Measurements from ENCODE around the gene TMEM238.
"Not testable (repeated sequence)": the region's sequence is repeated elsewhere in the genome, so short reads cannot be mapped to it uniquely, and the experiment has no call there.

Gene TMEM238

DNA sequence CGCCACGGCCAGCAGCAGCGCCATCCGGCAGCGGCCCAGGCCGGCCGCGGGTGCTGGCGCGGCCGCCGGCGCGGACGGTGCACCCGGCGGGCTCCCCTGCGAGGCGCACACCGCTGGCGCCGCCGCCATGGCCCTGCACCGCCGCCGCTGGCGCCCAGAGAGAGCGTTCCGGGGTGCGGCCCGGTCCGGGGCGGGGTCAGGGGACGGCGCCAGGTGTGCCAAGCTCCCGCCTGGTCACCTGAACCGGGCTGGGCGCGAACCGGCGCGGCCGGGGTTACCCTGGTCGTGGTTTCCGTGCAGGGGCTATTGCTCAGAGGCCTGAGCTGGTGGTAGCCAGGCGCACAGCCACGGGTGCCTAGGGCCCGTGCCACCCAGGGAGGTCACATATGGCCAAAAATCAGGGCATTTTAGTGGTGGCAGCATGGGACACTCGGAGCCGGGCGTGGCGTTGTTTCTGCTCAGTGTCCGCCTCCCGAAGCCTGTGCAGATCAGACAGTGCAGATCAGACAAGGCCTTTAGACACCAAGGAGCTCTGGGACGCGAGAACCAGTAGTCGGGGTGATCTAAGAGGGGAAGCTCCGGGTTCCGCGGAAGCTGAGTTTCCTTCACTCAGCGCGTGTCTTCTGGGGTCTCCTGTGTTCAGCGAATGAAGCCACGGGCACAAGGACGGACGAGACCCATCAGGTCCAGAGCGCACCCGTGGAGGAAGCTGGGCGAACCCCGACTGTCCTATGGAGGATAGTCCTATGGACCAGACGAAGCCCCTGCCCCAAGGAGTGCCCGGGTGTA lies at the start of gene TMEM238:
Gene TMEM238, minus strand, starts transcription at position 162 of the 789 bp plus-strand sequence. Its CDS starts 33 bp downstream, at position 129.
- peak; percentile 51 to 56 for DNase-seq

GRCh38 chr19:55433292-55433691 lies 49.2 kb upstream of the TMEM238 start:
- DNase-seq: no peak

DNA sequence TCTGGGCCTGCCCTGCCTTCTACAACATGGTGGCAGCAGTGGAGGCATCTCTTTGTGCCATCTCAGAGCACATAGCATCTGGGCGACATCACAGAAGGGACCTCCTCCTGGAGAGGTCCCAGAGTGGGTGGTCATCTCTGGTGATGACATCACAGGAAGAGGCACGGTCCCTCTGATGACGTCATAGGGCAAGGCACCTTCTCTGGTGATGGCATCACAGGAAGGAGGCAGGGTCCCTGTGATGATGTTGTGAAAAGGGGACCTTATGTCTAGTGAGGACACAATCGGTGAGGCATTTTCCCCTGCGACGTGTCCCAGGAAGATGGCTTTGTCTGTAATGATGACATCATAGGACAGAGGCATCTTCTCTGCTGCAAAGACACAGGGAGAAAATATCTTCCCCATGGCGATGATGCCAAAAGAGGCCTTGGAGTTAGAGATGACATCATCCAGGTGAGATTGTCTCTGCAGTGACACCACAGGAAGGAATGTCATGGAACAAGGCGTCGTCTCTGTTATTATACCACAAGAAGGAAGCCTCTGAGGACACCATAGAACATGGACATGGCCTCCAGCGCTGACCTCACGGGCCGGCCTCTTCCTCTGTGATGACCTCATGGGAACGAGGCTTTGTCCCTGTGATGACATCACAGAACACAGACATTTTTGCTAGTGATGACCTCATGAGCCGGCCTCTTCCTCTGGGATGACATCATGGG lies 48.3 kb upstream of the TMEM238 start:
- no peak for DNase-seq

DNA sequence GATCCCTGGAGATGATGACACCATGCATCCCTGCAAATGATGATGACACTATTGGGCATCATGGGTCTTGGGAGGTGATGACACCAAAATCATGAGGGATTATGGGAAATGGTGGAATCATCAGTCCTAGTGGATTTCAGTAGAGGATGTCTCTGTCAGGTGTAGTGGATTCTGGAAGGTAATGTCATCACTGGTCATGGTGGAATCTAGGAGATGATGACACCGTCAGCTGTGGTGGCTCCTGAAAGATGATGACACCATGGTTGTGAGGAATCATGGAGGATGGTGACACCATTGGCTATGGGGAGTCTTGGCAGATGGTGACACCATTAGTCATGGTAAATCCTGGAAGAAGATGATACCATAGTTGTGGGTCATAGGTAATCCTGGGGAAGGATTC lies 47.1 kb upstream of the TMEM238 start:
- no peak for DNase-seq

DNA sequence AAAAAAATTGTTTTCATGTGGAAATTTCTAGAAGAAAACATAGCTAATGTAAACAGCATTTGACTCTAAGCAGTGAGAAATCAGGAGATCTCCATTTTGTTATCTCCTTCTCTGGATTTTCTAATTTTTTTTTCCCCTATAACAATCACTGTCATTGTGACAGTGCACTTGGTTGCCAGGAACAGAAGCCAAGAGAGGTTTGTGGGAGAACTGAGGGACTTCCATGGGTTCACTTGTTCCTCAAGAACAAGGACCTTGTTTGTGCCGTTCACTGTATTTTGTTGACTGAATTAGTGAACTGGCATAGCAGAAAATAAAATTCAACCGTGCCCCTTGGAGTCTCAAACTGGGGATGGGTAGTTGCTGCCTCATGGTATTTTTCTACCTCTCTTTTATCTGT lies 42.0 kb upstream of the TMEM238 start:
- no peak for DNase-seq

DNA sequence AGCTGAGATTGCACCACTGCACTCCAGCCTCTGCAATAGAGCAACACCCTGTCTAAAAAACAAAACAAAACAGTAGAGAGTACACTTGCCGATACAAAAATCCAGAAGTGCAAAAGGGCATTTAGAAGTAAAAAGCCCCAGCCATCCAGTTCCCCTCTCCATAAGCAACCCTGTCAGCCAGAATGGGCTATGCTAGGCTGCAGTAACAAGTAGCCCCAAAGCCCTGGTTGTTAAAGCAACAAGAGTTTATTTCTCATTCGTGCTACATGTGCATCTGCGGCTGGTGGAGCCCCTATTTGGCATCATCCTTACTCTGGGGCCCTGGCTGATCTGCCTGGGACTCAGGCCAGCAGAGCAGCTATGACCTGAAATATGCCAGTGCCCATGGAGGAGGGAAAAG lies 40.4 kb upstream of the TMEM238 start:
- no peak for DNase-seq

DNA sequence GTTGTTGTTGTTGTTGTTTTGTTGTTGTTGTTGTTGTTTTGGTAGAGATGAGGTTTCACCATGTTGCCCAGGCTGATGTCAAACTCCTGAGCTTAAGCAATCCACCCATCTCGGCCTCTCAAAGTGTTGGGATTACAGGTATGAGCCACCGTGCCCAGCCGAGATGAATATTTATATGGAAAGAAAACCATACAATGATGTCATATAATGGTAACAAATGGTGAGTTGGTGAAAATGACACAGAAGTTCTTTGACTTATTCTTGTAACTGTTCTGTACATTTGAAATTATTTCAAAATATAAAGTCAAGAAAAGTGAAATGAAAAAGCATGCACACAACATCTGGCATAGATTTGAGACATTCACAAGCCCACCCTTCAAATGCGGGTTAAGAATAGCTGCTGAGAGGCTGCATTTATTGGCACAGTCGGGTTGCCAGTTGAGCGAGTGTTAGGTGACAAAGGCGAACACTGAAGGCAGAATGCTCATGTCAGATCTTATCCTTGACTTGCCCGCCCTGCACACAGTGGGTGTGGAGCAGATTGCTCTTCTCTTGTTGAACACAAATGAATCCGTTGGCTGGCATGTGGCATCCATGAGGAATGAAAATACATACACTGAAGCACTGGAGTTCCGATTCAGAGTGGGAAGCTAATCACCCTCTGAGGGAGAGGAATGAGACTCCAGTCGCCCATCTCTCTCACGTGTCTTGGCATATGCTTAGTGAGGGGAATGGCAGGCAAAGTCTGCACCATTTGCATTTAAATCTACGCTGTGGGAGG lies 39.3 kb upstream of the TMEM238 start:
- DNase-seq: no peak

DNA sequence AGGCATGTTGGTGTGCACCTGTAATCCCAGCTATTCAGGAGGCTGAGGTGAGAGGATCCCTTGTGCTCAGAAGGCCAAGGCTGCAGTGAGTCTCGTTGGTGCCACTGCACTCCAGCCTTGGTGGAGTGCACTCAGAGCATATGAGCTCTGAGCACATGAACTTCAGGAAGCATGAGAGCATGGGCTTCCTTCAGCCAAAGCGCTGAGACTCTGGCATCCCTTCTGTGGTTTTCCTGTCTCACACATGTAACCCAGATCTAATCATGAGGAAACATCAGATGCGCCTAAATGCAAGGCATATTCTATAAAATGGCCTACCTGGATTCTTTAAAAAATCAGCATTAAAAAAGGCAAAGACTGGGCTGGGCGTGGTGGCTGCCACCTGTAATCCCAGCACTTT lies 37.2 kb upstream of the TMEM238 start:
- DNase-seq: not testable (repeated sequence)

DNA sequence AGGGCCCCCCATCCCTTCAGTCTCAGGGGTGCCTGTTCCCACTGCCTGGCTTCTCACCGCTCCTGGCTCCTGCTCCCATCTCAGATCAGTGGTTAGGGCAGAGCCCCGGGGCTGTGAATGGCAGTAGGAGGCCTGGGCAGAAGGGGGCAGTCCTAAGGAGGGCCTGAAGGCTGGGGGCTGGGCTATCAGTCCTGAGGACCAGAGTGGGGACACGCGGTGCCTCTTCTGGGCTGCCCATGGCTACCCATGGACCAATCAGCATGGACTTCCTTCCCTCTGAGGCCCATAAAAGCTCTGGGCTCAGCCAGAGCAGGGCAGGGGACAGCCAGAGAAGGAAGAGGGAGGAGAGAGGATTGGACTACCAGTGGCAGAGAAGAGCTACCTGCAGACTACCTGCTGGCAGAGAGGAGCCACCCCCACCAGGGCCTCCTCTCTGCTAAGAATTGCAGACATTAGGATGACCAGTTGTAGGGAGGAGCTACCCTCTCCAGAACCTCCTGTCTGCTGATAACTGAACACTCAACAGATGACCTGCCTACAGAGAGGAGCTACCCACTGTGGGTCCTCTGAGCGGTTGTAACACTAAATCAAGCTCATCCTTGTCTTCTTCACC lies 35.6 kb upstream of the TMEM238 start:
- DNase-seq: no peak

GRCh38 chr19:55419103-55419502 lies 35.0 kb upstream of the TMEM238 start:
- no peak for DNase-seq

DNA sequence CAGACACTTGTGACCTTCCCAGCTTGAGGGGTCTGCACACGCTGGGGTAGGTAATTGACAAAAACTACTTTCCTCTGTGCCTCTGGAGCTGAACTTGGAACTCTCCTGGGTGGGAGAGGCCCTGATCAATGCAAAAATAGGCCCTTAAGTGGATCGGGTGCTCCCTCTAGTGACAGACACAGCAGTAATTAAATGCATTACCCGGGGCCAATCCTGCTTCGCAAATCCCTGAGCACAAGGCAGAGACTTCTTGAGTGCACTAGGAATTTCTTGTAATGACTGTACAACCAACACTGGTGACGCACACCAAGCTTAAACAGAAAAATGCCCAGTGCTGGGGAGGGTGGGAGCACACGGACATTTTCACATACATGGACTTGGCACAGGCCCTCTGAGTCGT lies 34.1 kb upstream of the TMEM238 start:
- DNase-seq: peak; percentile 46 to 58

DNA sequence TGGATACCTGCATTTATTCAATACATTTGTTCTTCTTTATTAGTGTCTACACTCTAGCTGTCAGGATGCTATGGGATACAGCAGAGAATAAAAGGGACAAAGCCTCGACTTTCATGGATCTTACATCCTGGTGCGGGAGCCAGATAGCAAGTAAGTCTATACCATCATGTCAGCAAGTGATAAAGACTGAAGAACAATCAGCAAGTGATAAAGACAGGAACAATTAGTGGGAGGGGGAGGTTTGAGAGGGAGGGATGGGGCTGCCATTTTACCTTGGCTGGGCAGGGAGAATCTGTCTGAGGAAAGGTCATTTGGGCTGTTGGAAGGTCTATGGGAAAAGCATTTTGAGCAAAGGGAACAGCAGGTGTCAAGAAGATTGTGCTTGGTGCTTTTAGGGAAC lies 26.1 kb upstream of the TMEM238 start:
- no peak for DNase-seq

DNA sequence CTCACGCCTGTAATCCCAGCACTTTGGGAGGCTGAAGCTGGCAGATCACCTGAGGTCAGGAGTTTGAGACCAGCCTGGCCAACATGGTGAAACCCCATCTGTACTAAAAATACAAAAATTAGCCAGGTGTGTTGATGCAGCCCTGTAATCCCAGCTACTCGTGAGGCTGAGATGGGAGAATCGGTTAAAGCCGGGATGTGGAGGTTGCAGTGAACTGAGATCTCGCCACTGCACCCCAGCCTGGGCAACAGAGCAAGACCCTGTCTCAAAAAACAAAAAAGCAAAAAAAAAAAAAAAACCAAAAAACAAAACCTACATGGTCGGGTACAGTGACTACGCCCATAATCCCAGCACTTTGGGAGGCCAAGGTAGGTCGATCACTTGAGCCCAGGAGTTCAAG lies 25.1 kb upstream of the TMEM238 start:
- DNase-seq: not testable (repeated sequence)

DNA sequence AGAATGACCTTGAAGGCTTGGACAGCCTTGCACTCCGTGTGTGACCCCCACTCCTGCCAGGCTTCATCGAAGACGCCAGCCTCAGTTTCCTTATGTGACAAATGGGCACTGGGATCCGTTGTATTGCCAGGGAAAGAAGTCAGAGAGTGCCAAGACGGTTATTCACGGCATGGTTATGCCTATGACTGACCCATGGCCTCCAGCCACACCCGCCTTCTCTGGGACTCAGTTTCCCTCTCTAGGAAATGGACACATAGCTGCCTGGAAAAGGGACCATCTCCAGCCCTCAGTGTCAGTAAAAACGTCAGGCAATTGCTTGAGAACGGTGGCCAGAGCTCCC lies 24.4 kb upstream of the TMEM238 start:
- DNase-seq: no peak

DNA sequence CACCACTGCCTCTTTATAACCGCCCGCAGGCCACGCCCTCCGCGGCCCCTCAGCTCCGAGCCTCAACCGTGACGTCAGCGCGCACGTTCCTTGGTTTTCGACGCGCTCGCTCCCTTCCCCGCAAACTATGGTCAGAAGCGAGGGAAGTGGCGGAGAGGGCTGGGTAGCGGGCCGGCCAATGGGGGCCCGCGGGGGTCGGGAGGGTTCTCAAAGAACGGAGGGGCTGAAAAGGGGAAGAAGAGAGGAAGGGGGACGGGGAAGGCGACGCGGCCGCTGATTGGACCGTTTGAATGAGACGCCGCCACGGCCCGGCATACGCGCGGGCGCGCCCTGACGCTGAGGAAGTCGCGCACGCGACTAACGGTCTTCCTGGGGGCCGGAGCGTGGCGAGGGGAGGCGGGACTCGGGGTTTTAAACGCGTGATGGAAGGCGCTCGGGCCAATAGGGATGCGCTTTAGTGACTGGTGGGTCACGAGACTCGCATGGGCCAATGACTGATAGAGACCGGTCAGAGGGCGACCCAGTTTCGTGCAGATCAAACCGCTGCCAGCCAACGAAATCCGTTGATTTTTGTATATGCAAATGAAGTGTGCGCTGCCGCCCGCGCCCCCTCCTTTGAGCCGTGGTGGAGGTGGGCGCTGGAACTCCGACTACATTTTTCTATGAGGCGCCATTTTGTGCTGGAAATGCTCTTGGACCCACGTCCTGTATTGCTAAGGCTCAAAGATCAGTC lies 23.9 kb upstream of the TMEM238 start:
- peak; percentile 94 to 96 for DNase-seq

GRCh38 chr19:55407550-55407799 lies 23.4 kb upstream of the TMEM238 start, which contains the start of gene UBE2S:
Gene UBE2S, minus strand, starts transcription at chr19:55407788. Its CDS starts 199 bp downstream, at chr19:55407589.
- DNase-seq: not testable (repeated sequence)

GRCh38 chr19:55406826-55407549 lies 22.9 kb upstream of the TMEM238 start:
- no peak for DNase-seq

GRCh38 chr19:55406091-55406825 lies 22.2 kb upstream of the TMEM238 start:
- no peak for DNase-seq

GRCh38 chr19:55405638-55406037 lies 21.5 kb upstream of the TMEM238 start:
- DNase-seq: no peak

DNA sequence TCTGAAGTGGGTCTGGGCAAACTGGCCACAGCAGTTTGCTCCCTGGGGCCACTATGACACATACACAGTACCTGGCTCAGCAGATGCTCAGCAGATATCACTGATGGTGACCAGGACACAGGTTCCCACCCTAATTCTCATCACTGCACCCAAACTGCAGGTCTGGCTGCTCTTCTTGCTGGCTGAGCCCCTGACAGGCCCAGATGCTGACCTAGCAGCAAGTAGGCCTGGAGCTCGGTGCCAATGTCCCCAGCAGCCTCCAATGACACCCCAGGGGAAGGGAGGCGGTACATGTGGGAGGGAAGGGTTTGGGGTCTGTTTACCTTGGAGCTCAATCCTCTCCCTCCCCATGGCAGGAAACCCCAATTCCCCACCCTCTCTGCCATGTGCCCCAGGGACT lies 18.4 kb upstream of the TMEM238 start:
- DNase-seq: no peak

DNA sequence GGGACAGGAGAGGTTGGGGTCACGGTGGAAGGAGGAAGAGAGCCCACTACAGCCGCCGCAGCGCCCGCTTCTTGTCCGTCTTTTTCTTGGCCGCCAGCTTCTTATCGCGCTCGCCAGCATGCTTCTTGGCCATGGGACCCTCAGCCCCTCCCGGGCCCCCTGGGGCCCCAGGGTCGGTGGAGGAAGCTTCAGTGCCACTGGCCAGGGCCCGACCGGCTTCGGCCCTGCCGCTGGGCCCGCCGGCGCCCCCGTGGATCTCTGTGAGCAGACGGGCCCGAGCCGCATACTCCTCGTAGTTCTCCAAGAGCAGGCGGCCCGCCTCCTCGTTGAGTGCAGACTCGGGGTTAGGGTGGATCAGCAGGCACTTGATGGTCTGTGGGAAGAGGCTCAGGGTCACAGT lies 17.3 kb upstream of the TMEM238 start:
- DNase-seq: not testable (repeated sequence)
